Duodenal mucosa (tissue), 2 donors: ENCODE data around the gene FBLN5.

Source experiments
- H3K27ac ChIP-seq: one replicate; pipeline ENCODE4 v1.7.0; 2013; ENCODE audit warnings: low read depth, low read length
- H3K27me3 ChIP-seq, 2 donors: one replicate each; pipeline ENCODE4 v1.7.0; 2013; ENCODE audit warnings: low read length in 2 of 2, control low read depth in 1 of 2; ENCODE audit not compliant: insufficient read depth in 2 of 2, control insufficient read depth in 1 of 2
- H3K36me3 ChIP-seq, 2 donors: one replicate each; pipeline ENCODE4 v1.7.0; 2013; ENCODE audit warnings: low read length in 2 of 2, control low read depth in 1 of 2; ENCODE audit not compliant: insufficient read depth in 2 of 2, control insufficient read depth in 1 of 2
- H3K4me1 ChIP-seq, 2 donors: one replicate each; pipeline ENCODE4 v1.7.0; 2013; ENCODE audit warnings: low read length in 2 of 2, control low read depth in 1 of 2; ENCODE audit not compliant: insufficient read depth in 2 of 2, control insufficient read depth in 1 of 2
- H3K4me3 ChIP-seq, 2 donors: one replicate each; pipeline ENCODE4 v1.7.0; 2013; ENCODE audit warnings: low read length in 2 of 2, low read depth in 1 of 2
- H3K9ac ChIP-seq, 2 donors: one replicate each; pipeline ENCODE4 v1.7.0; 2013; ENCODE audit warnings: low read length in 2 of 2, low read depth in 1 of 2
- H3K9me3 ChIP-seq, 2 donors: one replicate each; pipeline ENCODE4 v1.7.0; 2013; ENCODE audit warnings: low read length in 2 of 2, control low read depth in 1 of 2; ENCODE audit not compliant: control insufficient read depth in 1 of 2

Gene FBLN5

GRCh38 chr14:91927800-91928199 lies 19.7 kb downstream of the FBLN5 start:
- Histone ChIP-seq H3K9ac (no peak overlapping the region), H3K36me3 (no peaks in the 10 kb centered on the region), H3K4me3 (no peak overlapping the region), H3K9me3 (no peaks in the 10 kb centered on the region), H3K4me1 (no peaks in the 10 kb centered on the region), H3K27ac (no peak overlapping the region), H3K27me3 (no peaks in the 10 kb centered on the region)

DNA sequence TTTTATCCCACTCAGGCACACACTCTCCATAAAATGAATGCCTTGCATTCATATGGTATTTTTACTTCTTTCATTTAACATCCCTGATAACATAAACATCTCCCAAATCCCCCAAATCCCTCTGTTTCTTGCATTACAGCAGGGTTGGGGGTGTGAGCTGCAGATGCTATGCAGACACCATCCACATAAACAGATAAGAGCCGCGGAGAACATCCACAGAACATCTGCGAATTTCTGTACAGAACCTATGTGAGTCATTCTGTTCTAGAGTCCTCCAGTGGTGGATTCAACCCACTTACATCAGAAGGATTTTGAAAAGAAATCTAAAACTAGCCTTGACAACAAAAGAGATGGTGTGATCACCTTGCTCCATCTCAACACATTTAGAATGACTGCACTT lies 20.3 kb downstream of the FBLN5 start:
- no peaks in the 10 kb centered on the region for H3K4me1 ChIP-seq
- no peak overlapping the region for H3K27ac ChIP-seq

DNA sequence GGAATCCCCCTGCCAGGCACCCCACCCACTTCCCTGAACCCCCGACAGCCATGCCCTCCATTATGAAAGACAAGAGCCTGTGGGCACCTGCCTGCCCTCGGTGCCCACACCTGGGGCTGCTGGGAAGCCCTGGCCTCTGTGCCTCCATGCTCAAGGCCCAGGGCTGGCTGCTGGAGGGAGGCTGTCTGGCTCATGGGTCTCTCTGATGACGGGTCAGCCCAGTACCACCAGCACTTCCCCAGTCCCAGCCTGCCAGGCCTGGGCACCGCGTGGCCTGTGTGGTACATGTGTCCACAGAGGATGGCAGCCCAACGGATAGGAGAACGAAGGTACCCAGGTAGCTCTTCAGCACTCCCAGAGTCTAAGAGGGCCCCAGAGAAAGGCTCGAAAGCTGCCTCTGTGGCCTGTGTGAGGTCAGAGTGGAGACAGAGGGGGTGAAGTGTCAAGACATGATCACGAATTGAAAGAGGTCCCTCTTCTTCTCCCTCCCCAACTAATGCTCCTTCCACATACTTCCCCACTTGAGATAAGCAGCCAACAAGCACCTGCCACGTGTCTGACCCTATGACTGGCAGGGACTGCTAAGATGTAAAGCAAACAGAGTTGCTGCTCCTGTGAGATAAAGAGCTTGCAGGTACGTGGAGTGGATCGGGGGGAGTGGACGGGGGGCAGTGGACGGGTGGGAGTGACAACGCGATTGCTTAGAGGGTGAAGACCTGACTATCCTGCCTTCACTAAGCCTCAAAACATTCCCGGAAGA lies 21.2 kb downstream of the FBLN5 start:
- H3K9me3 ChIP-seq, result no peaks in the 10 kb centered on the region
- no peak overlapping the region for H3K4me3 ChIP-seq
- H3K27me3 ChIP-seq, result no peaks in the 10 kb centered on the region
- no peak overlapping the region for H3K27ac ChIP-seq
- H3K36me3 ChIP-seq, result no peaks in the 10 kb centered on the region
- H3K9ac ChIP-seq, result no peak overlapping the region
- no peaks in the 10 kb centered on the region for H3K4me1 ChIP-seq

More for the DNA sequence above, 20.3 kb downstream of the FBLN5 start:
- H3K9ac ChIP-seq, result no peak overlapping the region
- no peaks in the 10 kb centered on the region for H3K9me3 ChIP-seq
- no peak overlapping the region for H3K4me3 ChIP-seq
- H3K36me3 ChIP-seq, result no peaks in the 10 kb centered on the region
- no peaks in the 10 kb centered on the region for H3K27me3 ChIP-seq

GRCh38 chr14:91925727-91926121 lies 21.8 kb downstream of the FBLN5 start:
- Histone ChIP-seq H3K9ac (no peak overlapping the region), H3K36me3 (no peaks in the 10 kb centered on the region), H3K27me3 (no peaks in the 10 kb centered on the region), H3K9me3 (no peaks in the 10 kb centered on the region), H3K4me1 (no peaks in the 10 kb centered on the region), H3K4me3 (no peak overlapping the region), H3K27ac (no peak overlapping the region)

DNA sequence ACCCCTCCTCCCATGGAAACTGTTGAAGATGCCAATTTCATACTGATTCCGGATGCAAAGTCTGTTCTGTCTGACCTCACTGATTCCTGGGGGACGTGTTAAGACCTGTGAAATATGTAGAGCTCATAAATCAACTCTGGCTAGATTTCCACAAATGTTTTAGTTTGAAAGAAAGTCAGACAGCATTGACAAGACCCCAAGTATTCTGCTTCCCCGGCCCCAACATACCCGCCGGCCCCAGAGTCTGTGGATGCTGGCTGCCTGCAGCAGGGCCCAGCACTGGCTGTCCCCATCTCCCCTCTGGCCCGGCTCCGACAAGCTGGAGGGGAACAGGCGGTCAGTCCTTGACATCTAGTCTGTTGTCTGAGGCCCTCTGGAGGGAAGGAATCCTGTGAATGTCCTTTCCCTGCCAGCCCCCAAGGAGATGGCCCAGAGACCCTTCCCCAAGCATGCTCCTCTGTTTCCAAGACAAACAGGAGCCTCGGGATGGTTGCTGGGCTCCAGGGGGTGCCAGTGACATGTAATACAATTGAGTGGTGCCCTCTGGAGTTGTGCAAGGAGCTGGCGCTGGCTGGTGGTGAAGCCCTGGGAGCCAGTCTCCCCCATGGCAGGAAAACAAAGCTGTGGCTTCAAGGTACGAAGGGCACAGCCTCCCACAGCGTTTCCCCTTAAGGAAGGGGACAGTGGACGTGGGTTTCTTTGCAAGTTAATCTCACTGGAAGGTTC lies 22.3 kb downstream of the FBLN5 start:
- Histone ChIP-seq H3K27ac (no peak overlapping the region), H3K4me1 (no peaks in the 10 kb centered on the region), H3K9ac (no peak overlapping the region)

DNA sequence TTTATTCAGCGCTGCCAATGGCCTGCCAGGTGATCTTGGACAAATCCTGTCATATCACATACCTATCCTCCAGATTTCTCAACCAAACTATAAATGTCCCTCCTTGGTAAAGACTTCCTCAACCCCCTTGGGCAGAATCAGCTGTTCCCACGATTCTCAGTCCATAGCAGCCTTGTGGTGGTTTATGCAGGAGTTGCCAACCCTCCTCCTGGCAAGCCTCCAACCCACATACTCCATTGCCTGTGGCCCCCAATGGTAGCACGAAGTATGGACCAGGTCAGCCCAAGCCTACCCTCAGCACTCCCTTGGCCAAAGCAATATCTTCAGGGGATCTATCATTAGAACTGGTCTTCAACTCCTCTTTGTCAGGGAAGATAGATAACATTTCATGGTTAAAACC lies 27.0 kb downstream of the FBLN5 start:
- H3K27ac ChIP-seq, result no peak overlapping the region
- no peak overlapping the region for H3K4me3 ChIP-seq
- H3K9ac ChIP-seq, result no peak overlapping the region
- no peaks in the 10 kb centered on the region for H3K36me3 ChIP-seq
- H3K4me1 ChIP-seq, result peaks cover 0 to 9% of the 10 kb centered on the region in 2 donors
- no peaks in the 10 kb centered on the region for H3K9me3 ChIP-seq
- H3K27me3 ChIP-seq, result no peaks in the 10 kb centered on the region

More for the DNA sequence above, 22.3 kb downstream of the FBLN5 start:
- H3K27me3 ChIP-seq, result no peaks in the 10 kb centered on the region
- no peak overlapping the region for H3K4me3 ChIP-seq
- H3K36me3 ChIP-seq, result no peaks in the 10 kb centered on the region
- no peaks in the 10 kb centered on the region for H3K9me3 ChIP-seq

DNA sequence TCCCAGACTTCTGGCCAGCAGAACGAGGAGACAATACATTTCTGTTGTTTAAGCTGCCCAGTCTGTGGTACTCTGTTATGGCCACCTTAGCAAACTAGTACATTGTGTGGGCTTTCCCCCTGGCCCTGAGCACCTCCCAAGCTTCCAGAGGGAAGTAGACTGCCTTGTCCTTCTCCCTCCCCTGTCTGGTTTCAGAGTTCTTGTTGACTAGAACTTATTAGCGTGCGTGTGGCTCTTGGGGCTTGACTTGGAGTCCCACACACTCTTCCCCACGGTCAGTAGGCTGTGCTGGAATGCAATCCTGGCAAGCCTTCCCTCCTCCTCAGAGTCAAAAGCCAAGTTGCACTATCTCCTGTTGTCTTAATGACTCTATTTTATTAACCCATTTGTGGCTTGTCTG lies 27.7 kb downstream of the FBLN5 start:
- Histone ChIP-seq H3K9me3 (no peaks in the 10 kb centered on the region), H3K9ac (no peak overlapping the region), H3K4me3 (no peak overlapping the region), H3K27me3 (no peaks in the 10 kb centered on the region), H3K27ac (no peak overlapping the region), H3K36me3 (no peaks in the 10 kb centered on the region), H3K4me1 (peaks cover 0 to 9% of the 10 kb centered on the region in 2 donors)

DNA sequence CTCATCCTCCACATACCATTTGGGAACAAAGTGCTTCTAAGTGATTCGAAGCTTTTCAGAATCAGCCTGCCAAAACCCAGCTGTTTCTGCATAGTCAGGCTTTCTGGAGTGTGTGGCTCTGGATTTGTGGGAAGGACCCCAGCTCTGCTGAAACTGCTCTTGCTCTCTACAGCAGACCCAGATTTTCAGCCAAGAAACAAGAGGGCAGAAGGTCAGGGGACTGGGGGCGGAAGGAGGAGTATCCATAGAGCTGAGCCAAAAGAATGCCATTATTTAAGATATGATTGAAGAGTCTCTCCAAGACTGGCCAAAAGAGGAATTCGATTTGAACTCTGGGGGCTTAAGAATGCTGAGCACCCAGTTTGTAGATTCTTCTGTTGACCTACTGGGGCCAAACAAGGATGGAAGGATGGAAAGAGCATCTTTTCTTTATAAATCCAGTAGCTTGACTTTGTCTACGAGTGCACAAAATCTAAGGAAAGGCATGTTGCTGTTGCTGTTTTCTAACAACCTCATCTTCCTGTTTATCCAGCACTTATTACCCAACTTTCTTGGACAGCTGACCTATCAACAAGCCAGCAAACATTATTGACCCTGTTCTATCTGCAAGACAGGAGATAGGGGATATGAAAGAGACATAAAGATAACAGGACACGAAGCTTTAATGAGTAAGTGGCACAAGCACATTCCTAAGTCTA lies 29.2 kb downstream of the FBLN5 start:
- Histone ChIP-seq H3K9ac (no peak overlapping the region), H3K4me1 (peaks cover 0 to 9% of the 10 kb centered on the region in 2 donors), H3K9me3 (no peaks in the 10 kb centered on the region), H3K4me3 (no peak overlapping the region), H3K27me3 (no peaks in the 10 kb centered on the region), H3K36me3 (no peaks in the 10 kb centered on the region), H3K27ac (no peak overlapping the region)

- no peaks in the 10 kb centered on the region for H3K9me3 ChIP-seq
- no peaks in the 10 kb centered on the region for H3K27me3 ChIP-seq
- H3K4me1 ChIP-seq, result peaks cover 0 to 3% of the 10 kb centered on the region in 2 donors
- H3K9ac ChIP-seq, result no peak overlapping the region
- H3K36me3 ChIP-seq, result no peaks in the 10 kb centered on the region
- H3K4me3 ChIP-seq, result no peak overlapping the region
- no peak overlapping the region for H3K27ac ChIP-seq
Observed at GRCh38 chr14:91912035-91912434, 35.5 kb downstream of the FBLN5 start.

DNA sequence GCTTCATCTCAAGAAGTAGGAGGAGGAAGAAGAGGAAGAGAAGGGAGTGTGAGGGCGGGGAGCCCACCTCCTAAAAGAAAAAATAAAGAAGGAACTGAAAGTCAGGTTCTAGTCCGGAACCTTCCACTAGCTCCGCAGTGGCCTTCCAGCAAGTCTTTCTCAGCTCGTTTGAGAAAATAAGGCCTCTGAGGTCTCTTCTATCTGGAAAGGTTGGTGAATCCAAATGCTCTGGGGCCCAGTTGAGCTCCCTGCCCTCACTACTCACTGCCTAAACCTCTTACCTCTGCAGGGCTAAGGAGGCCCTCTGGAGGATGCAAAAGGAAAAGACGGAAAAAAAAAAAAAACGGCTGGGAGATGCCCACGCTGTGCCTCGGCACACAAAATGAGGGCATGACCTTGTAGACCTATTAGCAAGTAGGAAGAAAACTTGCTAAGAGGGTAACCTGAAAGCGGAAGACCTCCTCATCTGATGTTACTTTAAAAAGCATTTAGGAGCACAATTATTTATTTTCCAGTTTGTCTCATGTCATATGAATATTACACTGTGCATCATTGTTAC lies 35.9 kb downstream of the FBLN5 start:
- Histone ChIP-seq H3K36me3 (no peaks in the 10 kb centered on the region), H3K27ac (no peak overlapping the region), H3K4me1 (peaks cover 3 to 5% of the 10 kb centered on the region in 2 donors)

More for the DNA sequence above, 35.9 kb downstream of the FBLN5 start:
- Histone ChIP-seq H3K4me3 (no peak overlapping the region), H3K9ac (no peak overlapping the region), H3K27me3 (no peaks in the 10 kb centered on the region), H3K9me3 (no peaks in the 10 kb centered on the region)
